HG02870 (cell line): ENCODE measurements around the gene NUP107.

Experiments used
- ATAC-seq: cut with Tn5 transposase; IDR thresholded peaks from one replicate; pipeline ENCODE4 v1.9.1; 2021; ENCODE audit warnings: mild to moderate bottlenecking, moderate library complexity; ENCODE audit not compliant: unreplicated experiment

Gene NUP107

DNA sequence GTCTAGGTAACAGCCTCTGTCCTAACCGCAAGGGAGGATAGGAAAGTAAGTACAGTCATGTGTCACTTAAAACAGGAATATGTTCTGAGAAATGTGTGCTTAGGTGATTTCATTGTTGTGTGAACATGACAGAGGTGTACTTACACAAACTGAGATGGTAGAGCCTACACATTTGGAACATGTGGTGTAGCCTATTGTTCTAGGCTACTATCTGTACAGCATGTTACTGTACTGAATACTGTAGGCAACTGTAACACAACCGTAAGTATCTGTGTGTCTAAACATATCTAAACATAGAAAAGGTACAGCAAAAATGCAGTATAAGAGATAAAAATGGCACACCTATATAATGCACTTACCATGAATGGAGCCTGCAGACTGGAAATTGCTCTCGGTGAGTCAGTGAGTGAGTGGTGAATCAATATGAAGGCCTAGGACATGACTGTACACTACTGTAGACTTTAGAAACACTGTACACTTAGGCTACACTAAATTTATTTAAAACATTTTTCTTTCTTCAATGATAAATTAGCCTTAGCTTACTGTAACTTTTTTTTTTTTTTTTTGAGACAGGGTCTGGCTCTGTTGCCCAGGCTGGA lies 108.0 kb downstream of the NUP107 start:
- ATAC-seq = no peak
